ENCODE results near the gene KIF21A.
"Not testable (repeated sequence)": the region's sequence is repeated elsewhere in the genome, so short reads cannot be mapped to it uniquely, and the experiment has no call there.

The KIF21A gene

GRCh38 chr12:39348523-39348922 is 94.4 kb downstream of the KIF21A start:
- no peak for DNase-seq (ENCODE audit: low read depth in 2 of 2)

DNA sequence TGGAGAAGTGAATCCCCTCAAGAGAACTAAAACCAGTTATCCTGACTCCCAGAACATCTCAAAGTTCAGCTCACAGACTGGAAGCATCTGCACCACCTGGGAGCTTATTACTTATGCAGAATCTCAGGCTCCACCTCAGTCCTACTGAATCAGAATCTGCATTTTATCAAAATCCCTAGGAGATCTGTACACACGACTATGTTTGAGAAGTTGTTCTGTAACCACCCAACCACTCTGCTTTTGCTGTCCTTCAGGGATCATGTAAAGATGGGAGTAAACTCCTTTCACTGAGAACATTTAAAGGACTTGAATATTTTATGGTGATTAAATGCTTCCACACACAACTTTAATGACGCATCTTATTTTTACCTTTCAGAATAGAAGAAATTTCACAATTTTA is 98.0 kb downstream of the KIF21A start:
- DNase-seq (ENCODE audit: low read depth in 2 of 2), result no peak

GRCh38 chr12:39343665-39344064 is 99.3 kb downstream of the KIF21A start:
- no peak for DNase-seq (ENCODE audit: low read depth in 2 of 2)

- no peak for DNase-seq (ENCODE audit: low read depth in 2 of 2)
These were observed 101.2 kb downstream of the KIF21A start for GRCh38 chr12:39341761-39342160.

GRCh38 chr12:39341179-39341578 is 101.7 kb downstream of the KIF21A start:
- no peak for DNase-seq (ENCODE audit: low read depth in 2 of 2)

GRCh38 chr12:39332661-39333175 is 110.2 kb downstream of the KIF21A start:
- no peak for DNase-seq (ENCODE audit: low read depth in 2 of 2)

GRCh38 chr12:39331539-39332261 is 111.2 kb downstream of the KIF21A start:
- DNase-seq (ENCODE audit: low read depth in 2 of 2), result no peak

DNA sequence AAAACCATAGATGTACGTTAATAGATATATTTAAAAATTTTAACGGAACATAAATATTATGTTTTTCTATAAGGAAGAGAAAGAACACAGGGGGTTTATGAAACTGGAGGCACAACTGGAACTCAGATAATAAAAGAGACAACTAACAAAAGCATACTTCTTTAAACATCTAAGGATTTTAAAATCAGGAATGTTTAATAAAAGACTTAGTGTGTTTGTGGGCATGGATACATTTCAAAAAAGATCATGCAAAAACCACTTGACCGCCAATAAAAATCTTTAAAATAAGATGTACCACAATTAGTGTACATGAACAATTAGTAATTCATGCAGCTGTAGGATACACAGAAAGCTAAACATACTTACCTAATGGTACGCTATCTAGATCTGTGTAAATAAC is 113.0 kb downstream of the KIF21A start:
- no peak for DNase-seq (ENCODE audit: low read depth in 2 of 2)

DNA sequence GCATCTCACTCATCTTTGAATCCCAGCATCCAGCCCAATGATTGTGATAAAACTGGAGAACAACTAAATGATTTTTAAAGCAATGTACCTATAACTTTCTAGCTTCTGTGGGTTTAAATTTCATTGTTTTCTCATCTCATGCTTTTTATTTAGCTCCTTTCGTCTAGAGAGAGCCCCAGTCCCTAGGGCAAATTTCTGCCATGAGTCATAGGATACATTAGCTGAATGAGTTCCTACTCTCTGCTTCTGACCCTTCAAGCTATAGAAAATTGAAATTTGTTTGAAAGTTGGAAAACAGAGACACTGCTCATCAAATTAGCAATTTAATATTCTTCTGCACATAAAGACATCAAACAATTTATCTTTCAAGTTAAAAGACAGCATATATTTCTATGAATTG is 113.9 kb downstream of the KIF21A start:
- DNase-seq (ENCODE audit: low read depth in 2 of 2), result no peak

GRCh38 chr12:39327965-39328364 is 115.0 kb downstream of the KIF21A start:
- no peak for DNase-seq (ENCODE audit: low read depth in 2 of 2)

- no peak for DNase-seq (ENCODE audit: low read depth in 2 of 2)
These were observed 115.4 kb downstream of the KIF21A start for GRCh38 chr12:39327510-39327909.

- no peak for DNase-seq (ENCODE audit: low read depth in 2 of 2)
These were observed 123.7 kb downstream of the KIF21A start for GRCh38 chr12:39319180-39319579.

GRCh38 chr12:39314547-39314946 is 128.4 kb downstream of the KIF21A start:
- no peak for DNase-seq (ENCODE audit: low read depth in 2 of 2)

GRCh38 chr12:39309516-39309915 is 133.4 kb downstream of the KIF21A start:
- DNase-seq (ENCODE audit: low read depth in 2 of 2), result no peak

DNA sequence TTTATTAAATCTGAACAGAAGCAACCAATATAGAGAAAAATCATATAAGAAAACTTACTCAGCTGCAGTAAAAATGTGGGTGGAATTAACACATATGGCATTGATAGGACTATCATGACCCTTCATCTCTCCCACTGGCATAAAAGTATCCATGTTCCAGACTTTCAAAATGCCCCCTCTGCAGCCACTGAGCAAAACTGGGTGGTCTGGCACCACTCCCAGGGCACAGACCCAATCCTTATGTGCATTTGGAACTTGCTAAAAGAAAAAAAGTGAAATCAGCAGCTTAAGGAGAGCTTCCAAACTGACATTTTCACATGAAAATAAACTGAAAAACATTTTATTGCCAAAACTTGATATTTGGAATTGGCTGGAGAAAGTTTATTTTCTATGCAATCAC is 141.5 kb downstream of the KIF21A start:
- no peak for DNase-seq (ENCODE audit: low read depth in 2 of 2)

DNA sequence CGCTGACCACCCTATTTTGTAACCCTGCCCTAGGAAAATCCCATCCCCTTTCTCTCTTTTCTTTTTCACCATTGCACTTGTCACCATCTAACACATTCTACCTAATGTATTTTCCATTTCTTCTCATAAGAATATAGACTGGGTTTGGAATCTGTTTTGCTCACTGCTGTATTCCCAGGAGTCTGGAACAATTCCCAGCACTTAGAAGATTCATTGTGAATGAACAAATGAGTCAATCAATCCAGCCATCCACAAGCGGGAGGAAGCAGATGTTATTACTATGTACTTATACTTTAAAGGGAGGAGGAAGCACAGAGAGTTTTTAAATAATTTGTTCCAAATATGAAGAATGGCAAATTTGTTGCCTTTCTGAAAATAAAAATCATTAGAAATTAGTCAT is 142.1 kb downstream of the KIF21A start:
- no peak for DNase-seq (ENCODE audit: low read depth in 2 of 2)

GRCh38 chr12:39297891-39298290 is 145.0 kb downstream of the KIF21A start:
- no peak for DNase-seq (ENCODE audit: low read depth in 2 of 2)

DNA sequence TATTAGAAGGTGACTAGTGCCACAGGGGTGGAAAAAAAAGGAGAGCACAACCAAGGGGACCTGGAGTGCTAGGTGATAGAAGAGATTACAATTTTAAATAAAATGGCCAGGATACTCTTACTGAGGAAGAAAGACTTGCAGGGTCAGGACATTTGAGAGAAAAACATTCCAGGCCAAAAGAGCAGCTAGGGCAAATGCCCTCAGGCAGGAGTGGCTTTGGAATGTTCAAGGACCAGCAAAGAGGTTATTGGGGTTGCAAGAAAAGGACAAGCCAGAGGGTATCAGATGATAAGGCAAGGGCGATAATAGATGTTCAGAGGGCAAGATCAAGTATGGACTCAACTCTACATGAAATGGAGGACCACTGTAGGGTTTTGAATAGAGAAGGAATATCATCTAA is 146.4 kb downstream of the KIF21A start:
- DNase-seq (ENCODE audit: low read depth in 2 of 2), result no peak

DNA sequence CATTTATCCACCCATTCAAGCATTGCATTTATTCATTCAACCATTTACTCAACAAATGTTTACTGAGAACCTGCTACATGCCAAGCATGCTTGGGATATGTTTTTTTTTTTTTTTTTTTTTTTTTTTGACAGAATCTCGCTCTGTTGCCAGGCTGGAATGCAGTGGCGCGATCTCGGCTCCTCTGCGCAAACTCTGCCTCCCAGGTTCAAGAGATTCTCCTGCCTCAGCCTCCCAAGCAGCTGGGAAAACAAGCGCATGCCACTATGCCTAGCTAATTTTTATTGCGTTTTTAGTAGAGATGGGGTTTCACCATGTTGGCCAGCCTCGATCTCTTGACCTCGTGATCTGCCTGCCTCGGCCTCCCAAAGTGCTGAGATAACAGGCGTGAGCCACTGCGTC is 147.3 kb downstream of the KIF21A start:
- not testable (repeated sequence) for DNase-seq (ENCODE audit: low read depth in 2 of 2)

GRCh38 chr12:39294715-39295114 is 148.2 kb downstream of the KIF21A start:
- no peak for DNase-seq (ENCODE audit: low read depth in 2 of 2)

DNA sequence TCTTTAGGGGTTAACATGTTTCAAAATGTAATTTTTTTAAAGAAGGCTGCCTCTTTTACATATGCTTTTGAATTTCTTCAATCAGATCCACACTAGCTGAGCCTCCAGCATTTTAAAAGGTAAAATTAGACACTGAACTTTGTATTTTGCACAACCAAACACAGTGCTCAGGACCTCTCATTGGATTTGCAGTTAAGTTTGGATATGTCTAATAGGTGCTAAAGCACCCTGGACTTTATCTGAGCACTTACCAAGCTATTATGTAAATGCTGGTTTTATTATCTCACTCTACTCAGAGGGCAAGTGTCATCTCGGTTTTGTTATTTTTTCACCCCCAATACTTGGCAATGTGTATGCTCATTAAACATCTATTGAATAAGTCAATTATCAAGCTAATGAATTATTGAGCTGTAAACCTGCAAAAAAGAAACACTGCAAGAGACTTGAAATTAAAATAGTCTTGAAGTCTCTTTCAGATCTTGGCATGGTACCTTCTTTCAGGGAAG is 150.7 kb downstream of the KIF21A start:
- DNase-seq (ENCODE audit: low read depth in 2 of 2), result no peak

GRCh38 chr12:39287817-39288216 is 155.1 kb downstream of the KIF21A start:
- no peak for DNase-seq (ENCODE audit: low read depth in 2 of 2)

DNA sequence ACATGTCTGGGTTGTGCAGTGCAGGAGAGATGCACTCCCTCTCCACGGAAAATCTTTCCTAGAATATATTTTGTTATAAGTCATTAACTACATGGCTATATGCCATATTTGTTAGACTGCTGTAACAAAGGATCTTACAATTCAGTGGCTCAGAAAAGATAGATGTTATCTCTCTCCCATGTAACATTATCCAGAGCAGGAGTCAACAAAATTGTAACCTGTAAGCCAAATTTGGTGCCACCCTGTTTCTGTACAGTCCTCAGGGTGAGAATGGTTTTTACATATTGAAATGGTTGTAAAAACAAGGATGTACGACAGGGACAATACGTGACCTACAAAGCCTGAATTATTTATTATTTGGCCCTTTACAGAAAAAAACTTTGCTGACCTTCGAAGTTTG is 155.5 kb downstream of the KIF21A start:
- no peak for DNase-seq (ENCODE audit: low read depth in 2 of 2)

DNA sequence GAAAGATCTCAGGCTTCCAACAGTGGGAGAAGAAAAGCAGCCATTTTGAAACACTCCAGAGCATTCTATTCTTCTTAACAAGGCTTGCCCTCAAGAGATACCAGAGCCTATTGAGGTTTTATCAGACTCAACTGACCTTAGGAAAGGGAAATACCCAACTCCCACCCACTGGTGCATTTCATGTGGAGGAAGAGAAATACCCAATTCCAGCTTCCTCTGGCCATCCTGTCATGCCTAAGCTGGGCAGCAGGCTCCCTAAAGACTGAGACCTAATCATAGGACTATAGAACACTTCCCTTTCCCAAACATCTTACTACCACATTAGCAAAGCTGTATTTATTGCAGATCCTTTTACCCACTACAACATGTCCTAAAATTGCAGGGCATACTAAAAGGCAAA is 164.5 kb downstream of the KIF21A start:
- no peak for DNase-seq (ENCODE audit: low read depth in 2 of 2)

Data from stimulated activated CD4-positive, alpha-beta T cell treated with anti-CD3 and anti-CD28 coated beads, Interleukin-1b, Interleukin-23, amount 100 ng/mL, for 1 hour (primary cell).